Neural progenitor cell (in vitro differentiated cells): ENCODE data around the gene CXCL14.

ENCODE experiments used
- CTCF ChIP-seq: fragments of 200-600 bp; sonication (generic); IDR thresholded peaks from 2 replicates; pipeline ENCODE4 v1.5.1; 2017; ENCODE audit warnings: antibody characterized with exemption, mild to moderate bottlenecking
- EZH2phosphoT487 ChIP-seq: fragments of 200-600 bp; sonication (generic); IDR thresholded peaks from 2 replicates; pipeline ENCODE4 v1.6.1; 2017; ENCODE audit warnings: antibody characterized with exemption

- no peak for TF ChIP-seq CTCF
- peak; percentile 28 for TF ChIP-seq EZH2phosphoT487
These were observed 33.7 kb downstream of the CXCL14 start for GRCh38 chr5:135545099-135545498.
